HG02884 (cell line): ENCODE data around the gene IGFL4.
A peak's percentile ranks its signal among the peaks of the same experiment; 100 is the strongest.

Experiments used
- ATAC-seq: cut with Tn5 transposase; IDR thresholded peaks from one replicate; pipeline ENCODE4 v1.9.1; 2021; ENCODE audit warnings: mild to moderate bottlenecking, moderate library complexity; ENCODE audit not compliant: unreplicated experiment

The IGFL4 gene

GRCh38 chr19:45996933-45997332, 43.9 kb downstream of the IGFL4 start:
- ATAC-seq = no peak

GRCh38 chr19:45995715-45996385, 45.0 kb downstream of the IGFL4 start:
- ATAC-seq = no peak

GRCh38 chr19:45994998-45995714, 45.6 kb downstream of the IGFL4 start, which contains the start of gene CCDC61:
CCDC61 (plus strand) TSS chr19:45995467; CDS start chr19:46003019, 7,552 bp downstream.
- ATAC-seq = peak; percentile 96

- no peak for ATAC-seq
These were observed 46.3 kb downstream of the IGFL4 start for GRCh38 chr19:45994456-45994997.

GRCh38 chr19:45990113-45990728, 50.6 kb downstream of the IGFL4 start:
- ATAC-seq = no peak
